H1 (cell line): ENCODE data around the gene MAP6D1. TPM values are rescaled to one million over a fixed set of nuclear protein-coding genes. Genes with fewer than 3 reads are reported as not detected.

ENCODE experiments used
- CTCF ChIA-PET: fragments of 300-600 bp; sonication (Branson Sonifier 250); formaldehyde crosslinking; loops from one replicate; lab custom pipeline; 2021; ENCODE audit not compliant: partially characterized antibody; lab: Charles Lee
- POLR2A ChIA-PET: fragments of 300-600 bp; sonication (Branson Sonifier 250); formaldehyde crosslinking; loops from one replicate; lab custom pipeline; 2021; ENCODE audit warnings: inconsistent platforms; ENCODE audit not compliant: partially characterized antibody; lab: Charles Lee
- DNase-seq, 2 experiments: peaks; one replicate each; pipeline versions ENCODE4 v3.0.0 to v3.0.0-alpha.2; 2010 to 2022; ENCODE audit warnings: low spot score in 2 of 2, low read depth in 1 of 2, mixed read lengths in 1 of 2
- FAIRE-seq: peaks from 2 replicates; lab custom pipeline; 2011; peaks lifted over from hg19 to GRCh38; lab: Jason Lieb, UNC
- H2AFZ ChIP-seq: 2 replicates; pipeline ENCODE4 v1.8.1; 2012; ENCODE audit warnings: low read length, inconsistent platforms
- H2AK5ac ChIP-seq: 2 replicates; pipeline ENCODE4 v1.6.1; 2013; ENCODE audit warnings: low read depth, low read length
- H2BK120ac ChIP-seq: replicated peaks from 2 replicates; pipeline ENCODE3; 2013; ENCODE audit warnings: low read depth, low read length, inconsistent platforms
- H2BK12ac ChIP-seq: 2 replicates; pipeline ENCODE4 v1.6.1; 2013; ENCODE audit warnings: low read depth, low read length
- H2BK15ac ChIP-seq: 2 replicates; pipeline ENCODE4 v1.6.1; 2013; ENCODE audit warnings: low read length
- H2BK20ac ChIP-seq: 2 replicates; pipeline ENCODE4 v1.6.1; 2013; ENCODE audit warnings: low read length
- H2BK5ac ChIP-seq: 2 replicates; pipeline ENCODE4 v1.6.1; 2013; ENCODE audit warnings: low read depth, low read length
- H3K14ac ChIP-seq: 2 replicates; pipeline ENCODE4 v1.6.1; 2013; ENCODE audit warnings: inconsistent platforms; ENCODE audit not compliant: insufficient read length
- H3K18ac ChIP-seq: 2 replicates; pipeline ENCODE4 v1.6.1; 2013; ENCODE audit warnings: low read length; ENCODE audit errors: extremely low read depth
- H3K23ac ChIP-seq: 2 replicates; pipeline ENCODE4 v1.6.1; 2013; ENCODE audit warnings: inconsistent platforms; ENCODE audit not compliant: insufficient read length
- H3K23me2 ChIP-seq: 2 replicates; pipeline ENCODE4 v1.6.1; 2013; ENCODE audit warnings: low read depth, low read length
- H3K27ac ChIP-seq: 2 replicates; pipeline ENCODE4 v1.6.1; 2011; ENCODE audit warnings: low read depth, low read length, inconsistent platforms
- H3K27me3 ChIP-seq, 4 experiments: replicated peaks in 1 of 4; 1 replicate in 1 of 4; 2 replicates in 3 of 4; pipeline versions ENCODE4 v1.6.1 to v1.8.1; 2011 to 2013; ENCODE audit warnings: low read length in 3 of 4, mild to moderate bottlenecking in 3 of 4, inconsistent platforms in 2 of 4, mixed read lengths in 2 of 4, moderate library complexity in 1 of 4; ENCODE audit not compliant: control insufficient read depth in 3 of 4, insufficient read depth in 3 of 4; ENCODE audit errors: extremely low read depth in 1 of 4
- H3K36me3 ChIP-seq, 4 experiments: 2 replicates each; pipeline versions ENCODE4 v1.6.1 to v1.8.1; 2011 to 2013; ENCODE audit warnings: mild to moderate bottlenecking in 4 of 4, low read length in 3 of 4, moderate library complexity in 2 of 4, control low read depth in 1 of 4, inconsistent platforms in 1 of 4; ENCODE audit not compliant: insufficient read depth in 4 of 4, control insufficient read depth in 2 of 4
- H3K4ac ChIP-seq: replicated peaks from 2 replicates; pipeline ENCODE3; 2013; ENCODE audit warnings: low read length, low read depth, mixed read lengths, inconsistent platforms; ENCODE audit not compliant: insufficient read length
- H3K4me1 ChIP-seq, 4 experiments: replicated peaks in 1 of 4; 1 replicate in 1 of 4; 2 replicates in 3 of 4; pipeline versions ENCODE4 v1.6.1 to v1.8.1; 2011 to 2013; ENCODE audit warnings: low read length in 3 of 4, inconsistent platforms in 2 of 4, mixed read lengths in 1 of 4; ENCODE audit not compliant: insufficient read depth in 4 of 4, control insufficient read depth in 3 of 4
- H3K4me2 ChIP-seq, 2 experiments: 2 replicates each; pipeline versions ENCODE4 v1.6.1 to v1.8.1; 2011 to 2013; ENCODE audit warnings: low read depth in 2 of 2, low read length in 2 of 2, control low read depth in 1 of 2, inconsistent platforms in 1 of 2, mild to moderate bottlenecking in 1 of 2; ENCODE audit not compliant: insufficient read depth in 1 of 2
- H3K4me3 ChIP-seq, 4 experiments: fragments of 200-600, 300-600 bp in 1 of 4; sonication (generic), shearing (Covaris generic), sonication (Bioruptor Twin) in 1 of 4; 2 replicates each; pipeline versions ENCODE4 v1.5.1 to v1.8.1; 2011 to 2016; ENCODE audit warnings: low read length in 4 of 4, low read depth in 3 of 4, control low read depth in 2 of 4, inconsistent platforms in 2 of 4, mild to moderate bottlenecking in 2 of 4, mixed read lengths in 1 of 4, moderate library complexity in 1 of 4; ENCODE audit not compliant: insufficient read depth in 2 of 4; ENCODE audit errors: extremely low read depth in 1 of 4
- H3K56ac ChIP-seq: replicated peaks from 2 replicates; pipeline ENCODE3; 2013; ENCODE audit warnings: low read depth, mild to moderate bottlenecking, mixed read lengths, low read length, inconsistent platforms; ENCODE audit not compliant: insufficient read length
- H3K79me1 ChIP-seq: 2 replicates; pipeline ENCODE4 v1.6.1; 2013; ENCODE audit warnings: low read depth, low read length, control low read depth
- H3K79me2 ChIP-seq, 2 experiments: 2 replicates each; pipeline versions ENCODE4 v1.6.1 to v1.8.1; 2012 to 2013; ENCODE audit warnings: low read length in 2 of 2, mild to moderate bottlenecking in 2 of 2, inconsistent platforms in 1 of 2; ENCODE audit not compliant: insufficient read depth in 2 of 2, control insufficient read depth in 1 of 2
- H3K9ac ChIP-seq, 4 experiments: replicated peaks in 1 of 4; 1 replicate in 1 of 4; 2 replicates in 3 of 4; pipeline versions ENCODE4 v1.6.1 to v1.8.1; 2011 to 2013; ENCODE audit warnings: low read depth in 3 of 4, low read length in 3 of 4, control low read depth in 2 of 4, mild to moderate bottlenecking in 2 of 4, moderate library complexity in 2 of 4, inconsistent platforms in 1 of 4; ENCODE audit errors: extremely low read depth in 1 of 4
- H3K9me3 ChIP-seq, 2 experiments: 2 replicates each; pipeline versions ENCODE4 v1.6.1 to v1.8.1; 2012 to 2013; ENCODE audit warnings: mild to moderate bottlenecking in 2 of 2, moderate library complexity in 2 of 2, control low read depth in 1 of 2, inconsistent platforms in 1 of 2, low read depth in 1 of 2, low read length in 1 of 2, mixed read lengths in 1 of 2; ENCODE audit not compliant: insufficient read depth in 2 of 2
- H4K20me1 ChIP-seq, 2 experiments: replicated peaks in 1 of 2; 2 replicates each; pipeline versions ENCODE3 to v1.8.1; 2011 to 2013; ENCODE audit warnings: inconsistent platforms in 2 of 2, low read length in 2 of 2, mild to moderate bottlenecking in 1 of 2; ENCODE audit not compliant: insufficient read depth in 2 of 2, control insufficient read depth in 1 of 2
- H4K5ac ChIP-seq: 2 replicates; pipeline ENCODE4 v1.6.1; 2013; ENCODE audit warnings: low read length, low read depth, mixed read lengths, inconsistent platforms; ENCODE audit not compliant: insufficient read length
- H4K8ac ChIP-seq: 2 replicates; pipeline ENCODE4 v1.8.0; 2013; ENCODE audit warnings: mild to moderate bottlenecking, moderate library complexity, low read length, inconsistent platforms; ENCODE audit not compliant: insufficient read depth; ENCODE audit errors: extremely low read depth
- H4K91ac ChIP-seq: replicated peaks from 2 replicates; pipeline ENCODE3; 2013; ENCODE audit warnings: low read length, mixed read lengths, inconsistent platforms; ENCODE audit not compliant: insufficient read length
- RNF2 ChIP-seq: fragments of 200-900, 300-1000 bp; sonication (generic); IDR thresholded peaks from 2 replicates; pipeline ENCODE4 v1.7.1; 2016; ENCODE audit warnings: borderline replicate concordance, low read depth, mild to moderate bottlenecking, antibody characterized with exemption, low read length; ENCODE audit not compliant: poor library complexity, severe bottlenecking; ENCODE audit errors: missing control alignments
- TEAD4 ChIP-seq: IDR thresholded peaks from 2 replicates; pipeline ENCODE4 v1.6.1; 2012; ENCODE audit warnings: low read depth, low read length, inconsistent platforms, mixed read lengths
- WGBS, 2 experiments: shearing (Covaris generic) in 1 of 2; methylation state at CpG; one replicate each; pipeline versions ENCODE4 v1.1.6 to v1.1.7; 2013 to 2015; ENCODE audit warnings: low lambda C conversion rate in 2 of 2, mixed read lengths in 2 of 2, inconsistent platforms in 1 of 2, low coverage in 1 of 2, missing lambda C conversion rate in 1 of 2; ENCODE audit not compliant: insufficient replicate concordance in 2 of 2, insufficient coverage in 1 of 2, insufficient read length in 1 of 2; ENCODE audit errors: extremely low coverage in 1 of 2, missing lambda C conversion rate in 1 of 2; 5-methylcytosine and 5-hydroxymethylcytosine counted together
- polyA plus RNA-seq, 7 experiments: library from polyadenylated mRNA; depleted of rRNA in 3 of 7; stranded (reverse) in 5 of 7; unstranded in 2 of 7; fragments of >200 nt in 5 of 7; fragments of 200-250 nt in 2 of 7; gene quantifications; 1 replicate in 5 of 7; 2 replicates in 1 of 7; 4 replicates in 1 of 7; pipeline versions ENCODE4 v1.2.1 to v1.2.3, GENCODE V29; 2011 to 2013; ENCODE audit warnings: missing spikeins in 2 of 7, mixed read lengths in 2 of 7
- total RNA-seq: library from RNA; stranded (reverse); fragmentation: NEBNext Ultra II Directional; extraction: Animal tissue kit (Norgen Biotek cat#: 25700); gene quantifications from 2 replicates; pipeline ENCODE4 v1.2.1, GENCODE V29; 2021

The MAP6D1 gene
- total and polyA plus RNA-seq, 2 of the 8 experiments (the other 6 are each of a cell fraction or from before 2014, with no cell fraction given) = 4.8 to 5.2 TPM

GRCh38 chr3:183822631-183823030 lies 2.7 kb downstream of the MAP6D1 start:
- H2BK5ac ChIP-seq = no peak overlapping the region
- no peak overlapping the region for H2BK20ac ChIP-seq
- H3K79me1 ChIP-seq = no peaks in the 10 kb centered on the region
- H4K5ac ChIP-seq = no peak overlapping the region
- FAIRE-seq (no peak), DNase-seq (peak in 1 of 2 experiments; percentile 59)
- no peak overlapping the region for H2BK120ac ChIP-seq
- H2BK12ac ChIP-seq = no peak overlapping the region
- no peak overlapping the region; the same call in 1 of the 2 replicates for H3K18ac ChIP-seq
- H3K9me3 ChIP-seq = no peaks in the 10 kb centered on the region
- no peak overlapping the region for H4K91ac ChIP-seq
- H3K23ac ChIP-seq = no peak overlapping the region
- H3K4me2 ChIP-seq = no peak overlapping the region
- no peaks in the 10 kb centered on the region for H3K36me3 ChIP-seq
- ChIA-PET POLR2A (interaction anchor here (0.9 kb wide), 1 partner anchor 700 kb away, joined by 3 read pairs; no protein-coding TSS in a partner anchor), CTCF (interaction anchor here (0.6 to 1.7 kb wide), 8 partner anchors 10 to 638 kb away, joined by 3 to 6 read pairs (median 4); no protein-coding TSS in a partner anchor)
- no peak overlapping the region for H3K4me3 ChIP-seq
- H3K9ac ChIP-seq = no peak overlapping the region
- no peak overlapping the region for H3K27ac ChIP-seq
- no peak overlapping the region for H3K4ac ChIP-seq
- H2AFZ ChIP-seq = no peak overlapping the region
- peaks cover 0 to 3% (median 0%) of the 10 kb centered on the region in 4 experiments; a peak in 3 of 7 replicates for H3K27me3 ChIP-seq
- peak; percentile 74; the same call in 1 of the 2 replicates for TF ChIP-seq TEAD4
- no peak for TF ChIP-seq RNF2
- no peak overlapping the region for H2AK5ac ChIP-seq
- no peaks in the 10 kb centered on the region for H3K79me2 ChIP-seq
- no peak overlapping the region for H4K8ac ChIP-seq
- peaks cover 0 to 7% (median 3%) of the 10 kb centered on the region in 4 experiments; a peak in 5 of 7 replicates for H3K4me1 ChIP-seq
- WGBS, 2 experiments = 88% methylated on average over 13 of the region's 13 CpGs; no CpG with 5 or more reads in 1 of the 2 experiments
- no peak overlapping the region for H3K56ac ChIP-seq
- no peak overlapping the region for H3K14ac ChIP-seq
- peaks cover 0 to 5% of the 10 kb centered on the region in 2 experiments for H4K20me1 ChIP-seq
- no peak overlapping the region for H2BK15ac ChIP-seq
- peaks cover 13% of the 10 kb centered on the region; the same call in 1 of the 2 replicates for H3K23me2 ChIP-seq
